ENCODE measurements around the gene CCND2. TPM values are rescaled to one million over a fixed set of nuclear protein-coding genes. Genes with fewer than 3 reads are reported as not detected.

CCND2 gene
- total and polyA plus RNA-seq, 11 donors, result 48.0 to 620 (median 208) TPM

- ATAC-seq (no peak), DNase-seq (no peak)
- Histone ChIP-seq H3K27ac (no peak overlapping the region), H3K27me3 (peaks cover 0 to 8% (median 0%) of the 10 kb centered on the region in 9 donors), H3K4me3 (no peak overlapping the region), H3K36me3 (no peaks in the 10 kb centered on the region), H3K9me3 (peaks cover 0 to 9% (median 0%) of the 10 kb centered on the region in 12 donors), H3K4me1 (peaks cover 0 to 19% (median 0%) of the 10 kb centered on the region in 12 donors)
- no peak for TF ChIP-seq POLR2A (IDR thresholded peaks at IDR 0.05)
- 82 to 92% (median 89%) methylated on average over 5 of the region's 5 CpGs for WGBS, 4 donors
- intact Hi-C loops (cut with DNase I), result no loop called here
These were observed 46.5 kb upstream of the CCND2 start for GRCh38 chr12:4227046-4227445.

GRCh38 chr12:4228122-4228580 is 45.4 kb upstream of the CCND2 start:
- TF ChIP-seq CTCF (IDR thresholded peaks at IDR 0.05), result no peak
- TF ChIP-seq POLR2A (IDR thresholded peaks at IDR 0.05), result no peak
- DNase-seq (no peak), ATAC-seq (no peak)
- Histone ChIP-seq H3K36me3 (no peaks in the 10 kb centered on the region), H3K9me3 (no peaks in the 10 kb centered on the region), H3K4me1 (peaks cover 0 to 14% (median 0%) of the 10 kb centered on the region in 12 donors), H3K4me3 (no peak overlapping the region), H3K27ac (no peak overlapping the region), H3K27me3 (peaks cover 0 to 8% (median 0%) of the 10 kb centered on the region in 9 donors)
- WGBS, 4 donors, result 86 to 91% (median 89%) methylated on average over 18 of the region's 18 CpGs
- intact Hi-C loops (cut with DNase I), result no loop called here

GRCh38 chr12:4230526-4230925 is 43.0 kb upstream of the CCND2 start:
- 69 to 82% (median 77%) methylated on average over 6 of the region's 6 CpGs for WGBS, 4 donors
- intact Hi-C loops (cut with DNase I), result no loop called here
- DNase-seq, result no peak

GRCh38 chr12:4238577-4238976 is 35.0 kb upstream of the CCND2 start:
- no peak for ATAC-seq
- intact Hi-C loops (cut with DNase I), result no loop called here
- 78 to 84% (median 81%) methylated on average over 2 of the region's 2 CpGs for WGBS, 4 donors

More at GRCh38 chr12:4230526-4230925, 43.0 kb upstream of the CCND2 start:
- ATAC-seq, result no peak
- peaks cover 0 to 5% (median 0%) of the 10 kb centered on the region in 9 donors for H3K27me3 ChIP-seq
- peaks cover 0 to 10% (median 0%) of the 10 kb centered on the region in 12 donors for H3K9me3 ChIP-seq
- no peak overlapping the region for H3K4me3 ChIP-seq
- no peaks in the 10 kb centered on the region for H3K36me3 ChIP-seq
- no peak for TF ChIP-seq CTCF (IDR thresholded peaks at IDR 0.05)
- TF ChIP-seq POLR2A (IDR thresholded peaks at IDR 0.05), result no peak
- H3K27ac ChIP-seq, result no peak overlapping the region
- H3K4me1 ChIP-seq, result no peaks in the 10 kb centered on the region

More at GRCh38 chr12:4238577-4238976, 35.0 kb upstream of the CCND2 start:
- DNase-seq, result no peak
- H3K4me3 ChIP-seq, result no peak overlapping the region
- TF ChIP-seq CTCF (IDR thresholded peaks at IDR 0.05) (no peak), POLR2A (IDR thresholded peaks at IDR 0.05) (no peak)
- H3K27me3 ChIP-seq, result peaks cover 0 to 12% (median 0%) of the 10 kb centered on the region in 9 donors
- peaks cover 0 to 37% (median 13%) of the 10 kb centered on the region in 12 donors for H3K9me3 ChIP-seq
- H3K4me1 ChIP-seq, result no peaks in the 10 kb centered on the region
- no peaks in the 10 kb centered on the region for H3K36me3 ChIP-seq
- no peak overlapping the region for H3K27ac ChIP-seq
